AG04449 (cell line): Measurements from ENCODE around the gene PCYT1A.
"Not testable (repeated sequence)": the region's sequence is repeated elsewhere in the genome, so short reads cannot be mapped to it uniquely, and the experiment has no call there.

Experiments used
- CTCF ChIA-PET: fragments of 350-600 bp; formaldehyde crosslinking; extraction: SDS; loops from one replicate; lab custom pipeline; 2021; ENCODE audit warnings: antibody characterized with exemption; lab: Yijun Ruan, JAX
- POLR2A ChIA-PET: fragments of 400-600, 350-600 bp; formaldehyde crosslinking; extraction: SDS; loops from one replicate; lab custom pipeline; 2020; ENCODE audit warnings: antibody characterized with exemption, inconsistent platforms; lab: Yijun Ruan, JAX
- DNase-seq: peaks from one replicate; pipeline ENCODE4 v3.0.0-alpha.2; 2010; ENCODE audit warnings: low read depth, low spot score
- H3K4me3 ChIP-seq: 2 replicates; pipeline ENCODE4 v1.5.1; 2011; ENCODE audit warnings: low read depth, mild to moderate bottlenecking, control low read depth, low read length
- TF ChIP-seq, protein P1 (sequence below): IDR thresholded peaks from one replicate; pipeline ENCODE4 v1.5.1; 2011; ENCODE audit warnings: mild to moderate bottlenecking, moderate library complexity, low read length, control low read depth, inconsistent platforms; ENCODE audit not compliant: insufficient read depth; ENCODE audit errors: missing control alignments

Gene PCYT1A

GRCh38 chr3:196184881-196185280, 102.6 kb downstream of the PCYT1A start:
- TF ChIP-seq, protein P1, sequence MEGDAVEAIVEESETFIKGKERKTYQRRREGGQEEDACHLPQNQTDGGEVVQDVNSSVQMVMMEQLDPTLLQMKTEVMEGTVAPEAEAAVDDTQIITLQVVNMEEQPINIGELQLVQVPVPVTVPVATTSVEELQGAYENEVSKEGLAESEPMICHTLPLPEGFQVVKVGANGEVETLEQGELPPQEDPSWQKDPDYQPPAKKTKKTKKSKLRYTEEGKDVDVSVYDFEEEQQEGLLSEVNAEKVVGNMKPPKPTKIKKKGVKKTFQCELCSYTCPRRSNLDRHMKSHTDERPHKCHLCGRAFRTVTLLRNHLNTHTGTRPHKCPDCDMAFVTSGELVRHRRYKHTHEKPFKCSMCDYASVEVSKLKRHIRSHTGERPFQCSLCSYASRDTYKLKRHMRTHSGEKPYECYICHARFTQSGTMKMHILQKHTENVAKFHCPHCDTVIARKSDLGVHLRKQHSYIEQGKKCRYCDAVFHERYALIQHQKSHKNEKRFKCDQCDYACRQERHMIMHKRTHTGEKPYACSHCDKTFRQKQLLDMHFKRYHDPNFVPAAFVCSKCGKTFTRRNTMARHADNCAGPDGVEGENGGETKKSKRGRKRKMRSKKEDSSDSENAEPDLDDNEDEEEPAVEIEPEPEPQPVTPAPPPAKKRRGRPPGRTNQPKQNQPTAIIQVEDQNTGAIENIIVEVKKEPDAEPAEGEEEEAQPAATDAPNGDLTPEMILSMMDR: no peak
- DNase-seq: no peak
- ChIA-PET POLR2A (interaction anchor here (0.6 kb wide), 1 partner anchor 23 kb away, joined by 3 read pairs; no protein-coding TSS in a partner anchor), CTCF (interaction anchor here (4.0 kb wide), 1 partner anchor 12 kb away, joined by 28 read pairs; no protein-coding TSS in a partner anchor)
- no peak overlapping the region for H3K4me3 ChIP-seq

GRCh38 chr3:196184169-196184432, 103.4 kb downstream of the PCYT1A start:
- H3K4me3 ChIP-seq, CTCF ChIA-PET, DNase-seq, POLR2A ChIA-PET: not testable (repeated sequence)

DNA sequence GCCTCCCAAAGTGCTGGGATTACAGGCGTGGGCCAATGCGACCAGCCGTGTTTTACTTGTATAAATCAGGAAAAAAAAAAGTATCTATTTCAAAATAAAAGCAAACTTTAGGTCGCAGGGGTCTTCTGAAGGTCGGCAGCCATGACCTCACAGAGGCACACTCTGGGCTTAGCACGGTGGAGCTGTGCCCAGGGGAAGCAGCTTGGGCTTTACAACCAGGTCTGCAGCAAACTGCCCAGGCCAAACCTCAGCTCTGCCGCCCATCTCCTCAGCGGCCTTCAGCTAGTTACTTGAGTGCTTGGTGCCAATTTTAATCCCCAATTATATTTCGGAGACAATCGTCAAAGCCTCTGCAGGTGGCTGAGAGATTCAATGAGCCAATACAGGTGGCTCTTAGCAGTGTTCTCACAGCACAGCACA, 106.4 kb downstream of the PCYT1A start:
- CTCF ChIA-PET: interaction anchor here (2.5 to 4.3 kb wide), 2 partner anchors 16 to 108 kb away, joined by 8 to 17 read pairs; no protein-coding TSS in a partner anchor
- POLR2A ChIA-PET: no interaction called here

DNA sequence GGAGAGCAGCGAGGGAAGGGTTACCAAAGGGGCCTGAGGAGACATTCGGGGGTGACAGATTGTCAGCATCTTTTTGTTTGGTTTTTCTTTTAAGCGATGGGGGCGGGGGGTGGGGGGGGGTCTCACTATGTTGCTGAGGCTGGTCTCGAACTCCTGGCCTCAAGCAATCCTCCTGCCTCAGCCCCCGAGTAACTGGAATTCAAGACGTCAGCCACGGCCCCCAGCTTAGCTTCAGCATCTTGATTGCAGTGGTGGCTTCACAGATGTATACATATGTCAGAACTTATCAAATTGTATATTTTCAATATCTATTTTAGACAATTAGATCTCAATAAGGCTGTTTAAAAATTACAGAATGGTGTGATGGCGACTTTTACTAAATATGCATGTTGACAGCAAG, 107.2 kb downstream of the PCYT1A start:
- no peak for DNase-seq
- no peak overlapping the region for H3K4me3 ChIP-seq
- TF ChIP-seq, protein P1: no peak
- CTCF ChIA-PET: interaction anchor here (2.5 to 4.3 kb wide), 2 partner anchors 17 to 107 kb away, joined by 8 to 17 read pairs; no protein-coding TSS in a partner anchor
- POLR2A ChIA-PET: no interaction called here

More for the DNA sequence above, 106.4 kb downstream of the PCYT1A start:
- TF ChIP-seq, protein P1: no peak
- no peak overlapping the region for H3K4me3 ChIP-seq
- DNase-seq: no peak
